Measurements from ENCODE around the gene BPIFB3. TPM values are rescaled to one million over a fixed set of nuclear protein-coding genes. Genes with fewer than 3 reads are reported as not detected.

BPIFB3 gene
- polyA plus RNA-seq, 1 experiment, result not detected

DNA sequence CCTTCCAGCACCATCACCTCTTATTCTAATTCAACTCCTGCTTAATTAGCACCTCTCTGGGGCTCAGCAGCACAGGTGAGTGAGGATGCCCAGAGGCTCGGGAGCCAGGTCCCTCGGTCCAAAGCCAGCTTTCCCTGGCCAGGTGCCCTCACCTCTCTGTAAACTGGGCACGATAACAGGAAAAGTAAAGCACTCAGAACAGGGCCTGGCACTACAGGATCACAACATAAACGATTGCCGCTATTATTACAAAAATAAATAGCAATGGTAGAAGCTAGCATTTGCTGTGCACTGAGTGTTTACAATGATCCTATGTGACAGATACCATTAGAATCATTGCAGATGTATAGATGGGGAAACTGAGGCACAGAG, 43.6 kb upstream of the BPIFB3 start:
- Histone ChIP-seq H3K27me3 (ENCODE audit: control insufficient read depth, insufficient read depth, low read length) (no peaks in the 10 kb centered on the region; the same call in 1 of the 2 replicates), H3K4me3 (ENCODE audit: low read depth, low read length) (no peak overlapping the region), H3K36me3 (ENCODE audit: control insufficient read depth, insufficient read depth, low read length) (no peaks in the 10 kb centered on the region)
- DNase-seq (ENCODE audit: low read depth), result no peak
- TF ChIP-seq, protein P1, sequence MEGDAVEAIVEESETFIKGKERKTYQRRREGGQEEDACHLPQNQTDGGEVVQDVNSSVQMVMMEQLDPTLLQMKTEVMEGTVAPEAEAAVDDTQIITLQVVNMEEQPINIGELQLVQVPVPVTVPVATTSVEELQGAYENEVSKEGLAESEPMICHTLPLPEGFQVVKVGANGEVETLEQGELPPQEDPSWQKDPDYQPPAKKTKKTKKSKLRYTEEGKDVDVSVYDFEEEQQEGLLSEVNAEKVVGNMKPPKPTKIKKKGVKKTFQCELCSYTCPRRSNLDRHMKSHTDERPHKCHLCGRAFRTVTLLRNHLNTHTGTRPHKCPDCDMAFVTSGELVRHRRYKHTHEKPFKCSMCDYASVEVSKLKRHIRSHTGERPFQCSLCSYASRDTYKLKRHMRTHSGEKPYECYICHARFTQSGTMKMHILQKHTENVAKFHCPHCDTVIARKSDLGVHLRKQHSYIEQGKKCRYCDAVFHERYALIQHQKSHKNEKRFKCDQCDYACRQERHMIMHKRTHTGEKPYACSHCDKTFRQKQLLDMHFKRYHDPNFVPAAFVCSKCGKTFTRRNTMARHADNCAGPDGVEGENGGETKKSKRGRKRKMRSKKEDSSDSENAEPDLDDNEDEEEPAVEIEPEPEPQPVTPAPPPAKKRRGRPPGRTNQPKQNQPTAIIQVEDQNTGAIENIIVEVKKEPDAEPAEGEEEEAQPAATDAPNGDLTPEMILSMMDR (IDR thresholded peaks at IDR 0.05; ENCODE audit: insufficient read depth, low read depth, low read length), result no peak
- CTCF ChIA-PET, result no interaction called here
- POLR2A ChIA-PET, result no interaction called here

DNA sequence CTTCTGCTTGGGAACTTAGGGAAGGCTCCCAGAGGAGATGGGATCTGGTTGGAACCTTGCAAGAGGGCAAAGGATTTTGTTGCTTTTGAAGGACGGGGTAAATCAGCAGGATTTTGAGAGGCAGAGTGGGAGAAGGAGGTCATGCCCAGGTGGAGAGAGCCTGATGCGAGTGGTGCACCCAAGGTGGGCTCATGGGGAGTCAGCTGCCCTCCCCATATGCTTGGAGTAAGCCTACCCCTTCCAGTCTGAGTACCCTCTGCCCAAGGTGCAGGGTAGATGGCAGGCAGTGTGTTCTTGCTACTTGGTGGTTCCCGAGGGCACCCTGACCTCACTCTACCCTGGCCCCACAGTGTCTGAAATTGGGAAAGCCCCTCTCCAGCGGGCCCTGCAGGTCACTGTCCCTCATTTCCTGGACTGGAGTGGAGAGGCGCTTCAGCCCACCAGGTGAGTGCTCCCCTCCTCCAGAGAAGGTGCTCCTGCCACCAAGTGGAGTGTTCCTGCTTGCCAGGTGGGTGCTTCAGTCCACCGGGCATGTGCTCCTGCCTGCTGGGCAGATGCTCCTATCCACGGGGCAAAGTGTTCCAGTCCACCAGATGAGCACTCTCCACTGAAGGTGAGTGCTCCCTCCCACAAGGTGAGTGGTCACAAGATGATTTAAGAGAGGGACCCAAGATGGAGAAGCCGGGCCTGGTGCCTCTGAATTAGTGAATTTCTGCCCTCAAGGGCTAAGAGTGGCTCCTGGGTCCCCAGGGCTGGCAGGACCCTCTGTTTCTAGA, 42.8 kb upstream of the BPIFB3 start:
- CTCF ChIA-PET, result no interaction called here
- H3K27me3 ChIP-seq (ENCODE audit: control insufficient read depth, insufficient read depth, low read length), result no peaks in the 10 kb centered on the region; the same call in 1 of the 2 replicates
- no peak overlapping the region for H3K4me3 ChIP-seq (ENCODE audit: low read depth, low read length)
- DNase-seq (ENCODE audit: low read depth), result no peak
- POLR2A ChIA-PET, result no interaction called here
- TF ChIP-seq, protein P1 (IDR thresholded peaks at IDR 0.05; ENCODE audit: insufficient read depth, low read depth, low read length), result no peak
- no peaks in the 10 kb centered on the region for H3K36me3 ChIP-seq (ENCODE audit: control insufficient read depth, insufficient read depth, low read length)

DNA sequence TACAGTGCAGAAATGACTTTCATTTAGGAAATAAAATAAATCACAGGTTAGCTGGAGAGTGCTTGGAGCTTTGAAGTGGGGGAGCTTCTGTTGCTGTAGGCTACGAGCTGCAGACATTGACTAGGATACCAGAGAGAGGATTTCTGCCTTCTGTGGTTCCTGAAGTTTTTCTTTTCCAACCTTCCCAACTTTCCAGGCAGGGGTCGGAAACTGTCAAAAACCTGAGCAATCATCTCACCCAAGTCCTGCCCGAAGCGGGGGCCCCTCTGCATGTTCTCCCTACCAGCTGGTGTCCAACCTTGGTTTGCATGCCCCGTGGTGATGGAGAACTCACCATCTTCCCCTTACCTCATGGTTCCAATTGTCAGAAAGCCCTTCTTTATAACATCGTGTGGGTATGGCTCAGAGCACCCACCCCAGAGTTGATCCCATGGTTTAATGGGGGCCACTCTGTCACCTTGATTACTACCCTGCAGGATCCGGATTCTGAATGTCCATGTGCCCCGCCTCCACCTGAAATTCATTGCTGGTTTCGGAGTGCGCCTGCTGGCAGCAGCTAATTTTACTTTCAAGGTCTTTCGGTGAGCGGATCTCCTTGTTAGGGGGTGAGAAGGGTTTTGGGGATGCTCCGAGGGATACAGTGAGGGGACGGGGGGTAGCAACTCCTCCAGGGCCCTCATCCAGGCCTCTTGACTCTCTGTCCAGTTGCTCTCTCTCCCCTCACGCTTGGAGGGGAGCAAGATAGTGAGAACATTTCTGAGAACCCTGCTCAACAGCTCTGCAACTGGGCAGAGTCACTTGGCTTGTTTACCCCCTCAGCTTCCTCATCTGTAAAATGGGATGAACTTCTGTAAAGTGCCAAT, 41.1 kb upstream of the BPIFB3 start:
- POLR2A ChIA-PET, result no interaction called here
- no peak for DNase-seq (ENCODE audit: low read depth)
- CTCF ChIA-PET, result interaction anchor here (0.9 to 1.1 kb wide), 2 partner anchors 9 to 111 kb away, joined by 3 read pairs; no protein-coding TSS in a partner anchor
- no peaks in the 10 kb centered on the region for H3K36me3 ChIP-seq (ENCODE audit: control insufficient read depth, insufficient read depth, low read length)
- TF ChIP-seq, protein P1 (IDR thresholded peaks at IDR 0.05; ENCODE audit: insufficient read depth, low read depth, low read length), result no peak
- H3K4me3 ChIP-seq (ENCODE audit: low read depth, low read length), result no peak overlapping the region
- no peaks in the 10 kb centered on the region; the same call in 1 of the 2 replicates for H3K27me3 ChIP-seq (ENCODE audit: control insufficient read depth, insufficient read depth, low read length)

DNA sequence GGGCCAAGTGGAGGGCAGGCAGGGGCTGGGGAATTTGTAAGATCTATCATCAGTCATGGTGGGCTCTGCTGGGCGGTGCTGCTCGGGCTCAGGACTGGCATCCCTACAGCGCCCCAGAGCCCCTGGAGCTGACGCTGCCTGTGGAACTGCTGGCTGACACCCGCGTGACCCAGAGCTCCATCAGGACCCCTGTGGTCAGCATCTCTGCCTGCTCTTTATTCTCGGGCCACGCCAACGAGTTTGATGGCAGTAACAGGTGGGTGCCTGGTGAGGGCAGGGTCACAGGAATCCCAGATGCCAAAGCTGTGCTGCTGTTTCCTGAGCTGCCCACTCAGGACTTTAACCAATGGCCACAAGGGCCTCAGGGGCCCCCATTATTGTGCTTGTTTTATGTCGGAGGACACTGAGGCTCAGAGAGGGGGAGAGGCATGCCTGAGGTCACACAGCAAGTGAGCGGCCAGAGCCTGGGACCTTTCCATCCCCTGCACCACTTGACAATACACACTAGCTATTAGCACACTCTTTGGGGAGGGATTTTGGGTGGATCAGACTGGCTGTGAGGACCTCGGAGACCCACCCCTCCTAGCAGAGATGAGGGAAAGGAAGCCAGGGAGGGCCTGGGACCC, 39.9 kb upstream of the BPIFB3 start:
- CTCF ChIA-PET, result no interaction called here
- Histone ChIP-seq H3K36me3 (ENCODE audit: control insufficient read depth, insufficient read depth, low read length) (no peaks in the 10 kb centered on the region), H3K4me3 (ENCODE audit: low read depth, low read length) (no peak overlapping the region), H3K27me3 (ENCODE audit: control insufficient read depth, insufficient read depth, low read length) (no peaks in the 10 kb centered on the region; the same call in 1 of the 2 replicates)
- TF ChIP-seq, protein P1 (IDR thresholded peaks at IDR 0.05; ENCODE audit: insufficient read depth, low read depth, low read length), result no peak
- no peak for DNase-seq (ENCODE audit: low read depth)
- POLR2A ChIA-PET, result no interaction called here
